SK-N-SH treated with all-trans-retinoic acid at 6 μM for 48 hours (cell line): ENCODE data around the gene NEMF.

Source experiments
- ATAC-seq: fragments of 200-7000 bp; cut with Tn5 transposase; 3 replicates; pipeline ENCODE4 v1.9.1; 2020; ENCODE audit warnings: mild to moderate bottlenecking, moderate library complexity
- BACH2 ChIP-seq: fragments of 250-450 bp; sonication (Bioruptor Pico); IDR thresholded peaks from 2 replicates; pipeline ENCODE4 v1.9.0; 2021; ENCODE audit warnings: mild to moderate bottlenecking, borderline replicate concordance
- CSDC2 ChIP-seq: fragments of 250-450 bp; sonication (Bioruptor Pico); IDR thresholded peaks from 2 replicates; pipeline ENCODE4 v1.5.0; 2020; ENCODE audit warnings: mild to moderate bottlenecking, moderate library complexity
- CSRNP3 ChIP-seq: fragments of 250-450 bp; sonication (Bioruptor Pico); IDR thresholded peaks from 2 replicates; pipeline ENCODE4 v1.5.1; 2021; ENCODE audit warnings: mild to moderate bottlenecking, moderate library complexity
- ESRRG ChIP-seq: fragments of 250-450 bp; sonication (Bioruptor Pico); IDR thresholded peaks from 2 replicates; pipeline ENCODE4 v1.6.1; 2021; ENCODE audit warnings: mild to moderate bottlenecking
- GLIS3 ChIP-seq: fragments of 250-450 bp; sonication (Bioruptor Pico); IDR thresholded peaks from 2 replicates; pipeline ENCODE4 v1.5.0; 2020; ENCODE audit warnings: mild to moderate bottlenecking, moderate library complexity
- OSR1 ChIP-seq: fragments of 250-450 bp; sonication (Bioruptor Pico); IDR thresholded peaks from 2 replicates; pipeline ENCODE4 v1.8.0; 2022; ENCODE audit warnings: moderate library complexity, mild to moderate bottlenecking, inconsistent platforms
- POU6F1 ChIP-seq: fragments of 250-450 bp; sonication (Bioruptor Pico); IDR thresholded peaks from 2 replicates; pipeline ENCODE4 v1.8.0; 2021; ENCODE audit warnings: low read depth, mild to moderate bottlenecking, moderate library complexity, borderline replicate concordance
- PPARA ChIP-seq: fragments of 250-450 bp; sonication (Bioruptor Pico); IDR thresholded peaks from 2 replicates; pipeline ENCODE4 v1.5.0; 2020; ENCODE audit warnings: mild to moderate bottlenecking, borderline replicate concordance
- SNAI2 ChIP-seq: fragments of 250-450 bp; sonication (Bioruptor Pico); IDR thresholded peaks from 2 replicates; pipeline ENCODE4 v1.5.0; 2020; ENCODE audit warnings: mild to moderate bottlenecking, moderate library complexity
- TCF4 ChIP-seq: fragments of 250-450 bp; sonication (Bioruptor Pico); IDR thresholded peaks from 2 replicates; pipeline ENCODE4 v1.8.0; 2021; ENCODE audit warnings: mild to moderate bottlenecking, moderate library complexity, borderline replicate concordance
- TSHZ2 ChIP-seq: fragments of 250-450 bp; sonication (Bioruptor Pico); IDR thresholded peaks from 2 replicates; pipeline ENCODE4 v1.5.0; 2020; ENCODE audit warnings: mild to moderate bottlenecking, moderate library complexity
- ZC3H10 ChIP-seq: fragments of 250-450 bp; sonication (Bioruptor Pico); IDR thresholded peaks from 2 replicates; pipeline ENCODE4 v1.5.1; 2021; ENCODE audit warnings: mild to moderate bottlenecking, moderate library complexity
- ZFP3 ChIP-seq: fragments of 250-450 bp; sonication (Bioruptor Pico); IDR thresholded peaks from 2 replicates; pipeline ENCODE4 v1.5.0; 2020; ENCODE audit warnings: mild to moderate bottlenecking, moderate library complexity
- ZFP30 ChIP-seq: fragments of 450-650 bp; formaldehyde crosslinking; IDR thresholded peaks from 2 replicates; pipeline ENCODE4 v1.5.0; 2022; ENCODE audit warnings: mild to moderate bottlenecking, moderate library complexity
- ZNF565 ChIP-seq: fragments of 450-650 bp; formaldehyde crosslinking; conservative IDR thresholded peaks from 2 replicates; pipeline ENCODE4 v1.5.0; 2020; ENCODE audit warnings: low read depth, mild to moderate bottlenecking, moderate library complexity
- ZNF8 ChIP-seq: fragments of 450-650 bp; formaldehyde crosslinking; IDR thresholded peaks from 2 replicates; pipeline ENCODE4 v1.5.0; 2020; ENCODE audit warnings: mild to moderate bottlenecking, moderate library complexity
- TF ChIP-seq, protein P1 (sequence below): fragments of 250-450 bp; sonication (Bioruptor Pico); IDR thresholded peaks from 2 replicates; pipeline ENCODE4 v1.5.1; 2020; ENCODE audit warnings: low read depth, mild to moderate bottlenecking, moderate library complexity
- TF ChIP-seq, protein P2 (sequence below): fragments of 250-450 bp; sonication (Bioruptor Pico); IDR thresholded peaks from 2 replicates; pipeline ENCODE4 v1.8.0; 2020; ENCODE audit warnings: mild to moderate bottlenecking, moderate library complexity, borderline replicate concordance

Gene NEMF

GRCh38 chr14:49898485-49898884 is 45.9 kb upstream of the NEMF start:
- ATAC-seq, result no peak
- TF ChIP-seq PPARA (no peak), OSR1 (CRISPR knock-in tag) (no peak), ZFP30 (CRISPR knock-in tag) (no peak), TCF4 (CRISPR knock-in tag) (no peak), SNAI2 (CRISPR knock-in tag) (no peak), ZNF565 (CRISPR knock-in tag) (no peak), ZFP3 (CRISPR knock-in tag) (no peak), ESRRG (no peak), ZC3H10 (no peak), POU6F1 (CRISPR knock-in tag) (no peak), CSDC2 (CRISPR knock-in tag) (no peak)
- TF ChIP-seq, protein P1, sequence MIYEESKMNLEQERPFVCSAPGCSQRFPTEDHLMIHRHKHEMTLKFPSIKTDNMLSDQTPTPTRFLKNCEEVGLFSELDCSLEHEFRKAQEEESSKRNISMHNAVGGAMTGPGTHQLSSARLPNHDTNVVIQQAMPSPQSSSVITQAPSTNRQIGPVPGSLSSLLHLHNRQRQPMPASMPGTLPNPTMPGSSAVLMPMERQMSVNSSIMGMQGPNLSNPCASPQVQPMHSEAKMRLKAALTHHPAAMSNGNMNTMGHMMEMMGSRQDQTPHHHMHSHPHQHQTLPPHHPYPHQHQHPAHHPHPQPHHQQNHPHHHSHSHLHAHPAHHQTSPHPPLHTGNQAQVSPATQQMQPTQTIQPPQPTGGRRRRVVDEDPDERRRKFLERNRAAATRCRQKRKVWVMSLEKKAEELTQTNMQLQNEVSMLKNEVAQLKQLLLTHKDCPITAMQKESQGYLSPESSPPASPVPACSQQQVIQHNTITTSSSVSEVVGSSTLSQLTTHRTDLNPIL (CRISPR knock-in tag), result no peak
- TF ChIP-seq, protein P2, sequence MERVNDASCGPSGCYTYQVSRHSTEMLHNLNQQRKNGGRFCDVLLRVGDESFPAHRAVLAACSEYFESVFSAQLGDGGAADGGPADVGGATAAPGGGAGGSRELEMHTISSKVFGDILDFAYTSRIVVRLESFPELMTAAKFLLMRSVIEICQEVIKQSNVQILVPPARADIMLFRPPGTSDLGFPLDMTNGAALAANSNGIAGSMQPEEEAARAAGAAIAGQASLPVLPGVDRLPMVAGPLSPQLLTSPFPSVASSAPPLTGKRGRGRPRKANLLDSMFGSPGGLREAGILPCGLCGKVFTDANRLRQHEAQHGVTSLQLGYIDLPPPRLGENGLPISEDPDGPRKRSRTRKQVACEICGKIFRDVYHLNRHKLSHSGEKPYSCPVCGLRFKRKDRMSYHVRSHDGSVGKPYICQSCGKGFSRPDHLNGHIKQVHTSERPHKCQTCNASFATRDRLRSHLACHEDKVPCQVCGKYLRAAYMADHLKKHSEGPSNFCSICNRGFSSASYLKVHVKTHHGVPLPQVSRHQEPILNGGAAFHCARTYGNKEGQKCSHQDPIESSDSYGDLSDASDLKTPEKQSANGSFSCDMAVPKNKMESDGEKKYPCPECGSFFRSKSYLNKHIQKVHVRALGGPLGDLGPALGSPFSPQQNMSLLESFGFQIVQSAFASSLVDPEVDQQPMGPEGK (CRISPR knock-in tag), result no peak

DNA sequence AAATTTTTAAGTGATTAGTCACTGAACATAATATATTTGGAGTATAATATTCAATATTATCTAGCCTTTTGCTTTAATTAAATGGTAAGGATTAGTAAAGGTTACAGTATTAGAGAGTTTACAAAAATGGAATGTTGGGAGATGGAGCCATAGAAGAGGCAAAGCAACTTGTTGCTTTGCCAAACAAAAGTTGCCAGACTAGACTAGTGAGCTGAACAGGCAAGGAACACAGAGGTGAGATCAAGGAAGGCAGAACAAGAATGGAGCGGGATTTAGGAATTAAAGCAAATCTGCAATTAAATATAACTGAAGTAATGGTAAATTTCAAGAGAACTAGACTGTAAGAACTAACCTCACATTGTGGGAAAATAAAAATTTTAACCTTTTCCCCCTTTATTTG is 45.4 kb upstream of the NEMF start:
- ATAC-seq, result no peak
- TF ChIP-seq TSHZ2 (CRISPR knock-in tag), result no peak
- no peak for TF ChIP-seq POU6F1 (CRISPR knock-in tag)
- TF ChIP-seq, protein P2 (CRISPR knock-in tag), result no peak
- no peak for TF ChIP-seq ZFP30 (CRISPR knock-in tag)
- no peak for TF ChIP-seq GLIS3
- no peak for TF ChIP-seq OSR1 (CRISPR knock-in tag)
- TF ChIP-seq CSRNP3 (CRISPR knock-in tag), result no peak
- no peak for TF ChIP-seq ESRRG

DNA sequence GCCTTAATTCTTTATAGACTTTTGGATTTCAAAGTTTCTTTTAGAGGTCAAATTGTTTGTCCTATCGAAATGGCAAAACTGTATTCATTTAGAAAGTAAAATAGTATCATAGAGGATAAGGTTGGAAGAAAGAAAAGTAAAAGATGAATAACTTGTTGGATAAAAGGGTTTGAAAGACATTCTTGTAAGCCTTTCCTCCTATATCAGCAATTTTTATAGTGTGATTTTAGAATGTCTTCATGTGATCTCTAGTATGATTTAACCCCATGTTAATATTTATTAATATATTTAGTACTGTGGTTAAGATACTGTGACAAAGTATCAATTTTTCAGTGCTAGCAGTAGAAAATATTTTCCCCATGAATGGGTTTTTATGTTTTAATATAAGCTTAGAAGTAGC is 44.8 kb upstream of the NEMF start:
- TF ChIP-seq BACH2 (CRISPR knock-in tag) (no peak), CSDC2 (CRISPR knock-in tag) (no peak), ZNF8 (CRISPR knock-in tag) (no peak), SNAI2 (CRISPR knock-in tag) (no peak)
- TF ChIP-seq, protein P1 (CRISPR knock-in tag), result no peak
- TF ChIP-seq, all 23 proteins: peak for 0
- no peak for ATAC-seq
